Heart left ventricle (tissue), 16 donors: Measurements from ENCODE around the gene RCL1. TPM values are rescaled to one million over a fixed set of nuclear protein-coding genes. Genes with fewer than 3 reads are reported as not detected.

ENCODE experiments used
- ATAC-seq, 4 donors: fragments of 200-7000 bp; cut with Tn5 transposase; one replicate each; pipeline ENCODE4 v1.9.1; 2020 to 2022; ENCODE audit warnings: moderate library complexity in 4 of 4, mild to moderate bottlenecking in 3 of 4, moderate number of reproducible peaks in 1 of 4
- DNase-seq, 5 donors: peaks; one replicate each; pipeline ENCODE4 v3.0.0-alpha.2; 2020
- H3K27ac ChIP-seq, 12 donors: fragments of 200-600 bp; sonication (generic) in 4 of 12; one replicate each; pipeline versions ENCODE4 v1.5.0 to v1.8.0; 2016 to 2022; ENCODE audit warnings: mild to moderate bottlenecking in 2 of 12
- H3K27me3 ChIP-seq, 9 donors: fragments of 200-600 bp; sonication (generic) in 2 of 9; one replicate each; pipeline versions ENCODE4 v1.5.1 to v1.8.0; 2016 to 2022; ENCODE audit warnings: mild to moderate bottlenecking in 3 of 9
- H3K36me3 ChIP-seq, 9 donors: fragments of 200-600 bp; sonication (generic) in 2 of 9; one replicate each; pipeline versions ENCODE4 v1.5.0 to v1.8.0; 2018 to 2022; ENCODE audit warnings: mild to moderate bottlenecking in 2 of 9
- H3K4me1 ChIP-seq, 12 donors: fragments of 200-600 bp; sonication (generic) in 4 of 12; one replicate each; pipeline versions ENCODE4 v1.5.0 to v1.8.0; 2016 to 2022; ENCODE audit warnings: mild to moderate bottlenecking in 3 of 12
- H3K4me3 ChIP-seq, 12 donors: fragments of 200-600 bp; sonication (generic) in 4 of 12; one replicate each; pipeline versions ENCODE4 v1.5.0 to v1.8.0; 2017 to 2022; ENCODE audit warnings: mild to moderate bottlenecking in 9 of 12, moderate library complexity in 4 of 12
- H3K9me3 ChIP-seq, 12 donors: fragments of 200-600 bp; sonication (generic) in 4 of 12; one replicate each; pipeline versions ENCODE4 v1.5.0 to v1.8.0; 2016 to 2022; ENCODE audit warnings: mild to moderate bottlenecking in 1 of 12
- POLR2A ChIP-seq, 2 donors: fragments of 450-650 bp; IDR thresholded peaks; one replicate each; pipeline ENCODE4 v1.6.1; 2017; ENCODE audit warnings: antibody characterized with exemption in 2 of 2, mild to moderate bottlenecking in 2 of 2, moderate library complexity in 2 of 2
- WGBS, 4 donors: extraction: QIAGEN DNeasy Blood & Tissue Kit in 2 of 4; methylation state at CpG; one replicate each; pipeline versions ENCODE4 v1.1.5 to v1.1.7; 2013 to 2018; 5-methylcytosine and 5-hydroxymethylcytosine counted together
- intact Hi-C, 10 donors: fragments of 100-400 bp; cut with DNase I; formaldehyde crosslinking; loops; one replicate each; pipeline versions ENCODE4 v1.11.1 to v1.14.2; 2022
- polyA plus RNA-seq, 2 donors: library from polyadenylated mRNA; stranded (reverse); fragments of 200-250 nt; gene quantifications; one replicate each; pipeline ENCODE4 v1.2.3, GENCODE V29; 2013
- total RNA-seq, 9 donors: library from RNA; depleted of rRNA in 2 of 9; stranded (reverse); fragments of >200 nt in 2 of 9; fragmentation: NEBNext Ultra II Directional in 3 of 9; extraction: Animal tissue kit (Norgen Biotek cat#: 25700) in 3 of 9; gene quantifications; one replicate each; pipeline versions ENCODE4 v1.1.0 to v1.2.4, GENCODE V29; 2016 to 2023
- TF ChIP-seq, protein P1 (sequence below), 12 donors: fragments of 200-600 bp; sonication (generic) in 4 of 12; IDR thresholded peaks; one replicate each; pipeline versions ENCODE4 v1.5.0 to v1.8.0; 2018 to 2022; ENCODE audit warnings: antibody characterized with exemption in 12 of 12, mild to moderate bottlenecking in 5 of 12
- donor health status: ischemic (EF 13 %, LVEDD 7.1; RV severe dilation, severe dysfunction).
- donor health status: healthy with polysubstance abuse.
- donor health status: DM: no; HTN: yes; CAD: no.
- donor health status: DM: no; HTN: no; CAD: no.
- donor health status: ischemic (EF 25% LVEDD 6.9; RV normal size, moderate dysfunction).
- donor health status: ischemic (EF 25% LVEDD 5.7; RV mildly dilated, moderate dysfunction).
- donor health status: healthy.
- donor health status: DM: yes; HTN: yes; CAD: no.
- donor health status: ischemic (EF 35%, LVEDD 5.7; RV mildly dilated, moderate dysfunction).
- donor health status: nonischemic (EF 11% LVEDD 7.7; RV severe dilation, severe dysfunction).
- donor health status: DM: yes; HTN: yes; CAD: no.
- donor health status: PGD.
- donor health status: ischemic (EF 29% LVEDD 5.4; RV normal size, mild dysfunction).
- donor health status: nonischemic (EF 23%, LVEDD 6.1; RV moderate dilation, normal function).

The RCL1 gene
- total and polyA plus RNA-seq, 11 donors: 3.8 to 11.3 (median 7.2) TPM

DNA sequence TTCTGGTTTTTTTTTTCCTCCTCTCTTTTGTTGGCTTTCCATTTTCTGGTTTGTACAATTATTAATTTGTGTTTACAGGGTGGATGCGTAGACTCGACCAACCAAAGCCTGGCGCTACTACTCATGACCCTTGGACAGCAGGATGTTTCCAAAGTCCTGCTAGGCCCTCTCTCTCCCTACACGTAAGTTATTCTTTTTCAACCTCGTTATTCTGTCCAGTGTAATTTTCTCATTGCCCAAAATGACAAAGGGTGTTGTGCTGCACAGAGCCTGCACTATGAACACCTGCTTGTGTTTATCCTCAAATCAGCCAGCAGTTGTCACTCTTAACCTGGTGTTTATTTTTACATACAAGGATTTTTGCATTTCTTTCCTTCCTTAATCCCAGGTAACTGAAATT lies 56.6 kb downstream of the RCL1 start:
- Histone ChIP-seq H3K4me1 (no peaks in the 10 kb centered on the region), H3K36me3 (peaks cover 0 to 81% (median 55%) of the 10 kb centered on the region in 9 donors)

DNA sequence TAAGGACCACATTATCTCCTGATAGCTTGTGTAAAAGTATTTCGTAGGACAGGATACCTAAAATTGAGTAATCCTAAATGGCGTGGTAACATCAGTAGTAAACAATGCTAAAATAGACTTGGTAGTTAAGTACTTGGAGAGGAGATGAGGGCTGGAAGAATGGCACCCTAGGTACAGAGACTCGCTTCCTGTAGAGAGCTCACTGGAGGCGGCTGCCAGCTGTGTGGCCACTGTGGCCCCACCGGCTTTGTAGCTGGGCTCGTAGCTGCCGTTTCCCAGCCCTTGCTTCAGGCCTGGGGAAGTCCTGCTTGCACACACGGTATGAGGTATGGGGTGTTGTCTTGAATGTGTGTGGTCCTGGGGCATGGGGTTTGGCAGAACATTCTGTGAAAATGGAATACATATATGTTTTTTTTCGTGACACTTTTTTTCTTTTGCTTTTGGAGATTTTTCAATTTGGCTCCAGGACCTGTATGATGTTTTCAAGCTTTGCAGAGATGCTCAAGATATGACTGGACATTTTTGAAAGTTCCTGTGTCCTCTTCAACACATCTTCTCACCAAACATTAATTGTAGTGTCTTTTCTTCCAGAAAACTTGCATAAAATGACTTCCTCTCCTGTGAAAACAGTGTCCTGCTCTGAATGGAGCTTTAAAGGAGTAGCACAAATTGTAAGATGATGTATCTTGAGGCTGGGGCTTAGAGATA lies 58.0 kb downstream of the RCL1 start:
- H3K9me3 ChIP-seq: no peaks in the 10 kb centered on the region
- H3K36me3 ChIP-seq: peaks cover 0 to 67% (median 41%) of the 10 kb centered on the region in 9 donors
- DNase-seq (peak in 1 of 5 donors; percentile 22), ATAC-seq (peak in 1 of 4 donors; percentile 36)
- no peaks in the 10 kb centered on the region for H3K27me3 ChIP-seq
- no peak for TF ChIP-seq POLR2A (IDR thresholded peaks at IDR 0.05)
- TF ChIP-seq, protein P1, sequence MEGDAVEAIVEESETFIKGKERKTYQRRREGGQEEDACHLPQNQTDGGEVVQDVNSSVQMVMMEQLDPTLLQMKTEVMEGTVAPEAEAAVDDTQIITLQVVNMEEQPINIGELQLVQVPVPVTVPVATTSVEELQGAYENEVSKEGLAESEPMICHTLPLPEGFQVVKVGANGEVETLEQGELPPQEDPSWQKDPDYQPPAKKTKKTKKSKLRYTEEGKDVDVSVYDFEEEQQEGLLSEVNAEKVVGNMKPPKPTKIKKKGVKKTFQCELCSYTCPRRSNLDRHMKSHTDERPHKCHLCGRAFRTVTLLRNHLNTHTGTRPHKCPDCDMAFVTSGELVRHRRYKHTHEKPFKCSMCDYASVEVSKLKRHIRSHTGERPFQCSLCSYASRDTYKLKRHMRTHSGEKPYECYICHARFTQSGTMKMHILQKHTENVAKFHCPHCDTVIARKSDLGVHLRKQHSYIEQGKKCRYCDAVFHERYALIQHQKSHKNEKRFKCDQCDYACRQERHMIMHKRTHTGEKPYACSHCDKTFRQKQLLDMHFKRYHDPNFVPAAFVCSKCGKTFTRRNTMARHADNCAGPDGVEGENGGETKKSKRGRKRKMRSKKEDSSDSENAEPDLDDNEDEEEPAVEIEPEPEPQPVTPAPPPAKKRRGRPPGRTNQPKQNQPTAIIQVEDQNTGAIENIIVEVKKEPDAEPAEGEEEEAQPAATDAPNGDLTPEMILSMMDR (IDR thresholded peaks at IDR 0.05): no peak
- intact Hi-C loops: loop anchor here in 2 of 10 donors (10.0 kb wide), 3 partner anchors 64 to 134 kb away; partner anchors contain the start of gene JAK2 (in 1 of the 2)
- H3K4me1 ChIP-seq: peaks cover 0 to 8% (median 0%) of the 10 kb centered on the region in 12 donors
- no peak overlapping the region for H3K4me3 ChIP-seq
- no peak overlapping the region for H3K27ac ChIP-seq
- 84 to 92% (median 87%) methylated on average over 9 of the region's 9 CpGs for WGBS, 4 donors

More for the DNA sequence above, 56.6 kb downstream of the RCL1 start:
- Histone ChIP-seq H3K9me3 (no peaks in the 10 kb centered on the region), H3K27ac (no peak overlapping the region), H3K4me3 (no peak overlapping the region), H3K27me3 (no peaks in the 10 kb centered on the region)
- no peak for DNase-seq
- TF ChIP-seq, protein P1 (IDR thresholded peaks at IDR 0.05): peak in 4 of 12 donors; percentile 5 to 18 (median 10)
- no peak for TF ChIP-seq POLR2A (IDR thresholded peaks at IDR 0.05)
- ATAC-seq: no peak
- intact Hi-C loops: loop anchor here in 3 of 10 donors (10.0 kb wide), 2 partner anchors 55 to 135 kb away; partner anchors contain the start of gene JAK2 (in 2 of the 3)
- WGBS, 4 donors: 91 to 95% (median 93%) methylated on average over 5 of the region's 5 CpGs

DNA sequence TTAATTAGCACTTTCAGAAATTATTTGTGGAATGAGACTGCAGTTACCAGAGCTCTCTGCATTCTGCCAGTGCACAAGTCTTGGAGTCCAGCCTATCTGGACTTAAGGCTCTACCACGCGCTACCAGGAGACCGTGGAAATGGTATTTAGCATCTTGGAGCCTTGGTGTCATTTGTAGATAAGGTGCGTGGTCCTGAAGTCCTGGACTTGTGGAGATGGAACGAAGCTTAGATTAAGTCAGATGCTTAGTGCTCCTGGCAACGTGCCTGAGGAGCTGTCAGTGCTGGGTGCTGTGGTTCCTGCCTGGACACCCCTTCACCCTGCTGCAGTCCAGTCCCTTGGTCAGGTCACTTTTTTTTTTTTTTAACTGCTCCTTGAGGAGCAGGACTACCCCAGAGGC lies 59.7 kb downstream of the RCL1 start:
- TF ChIP-seq, protein P1 (IDR thresholded peaks at IDR 0.05): no peak
- no peak for TF ChIP-seq POLR2A (IDR thresholded peaks at IDR 0.05)
- DNase-seq: no peak
- Histone ChIP-seq H3K27me3 (no peaks in the 10 kb centered on the region), H3K4me1 (peaks cover 0 to 14% (median 0%) of the 10 kb centered on the region in 12 donors), H3K4me3 (no peak overlapping the region), H3K36me3 (peaks cover 0 to 57% (median 40%) of the 10 kb centered on the region in 9 donors), H3K9me3 (peaks cover 0 to under 1% (median 0%) of the 10 kb centered on the region in 12 donors), H3K27ac (no peak overlapping the region)
- intact Hi-C loops: loop anchor here in 2 of 10 donors (10.0 kb wide), 3 partner anchors 62 to 132 kb away; partner anchors contain the start of gene JAK2 (in 1 of the 2)
- ATAC-seq: peak in 1 of 4 donors; percentile 19
- WGBS, 4 donors: 81 to 84% (median 82%) methylated on average over 6 of the region's 6 CpGs

DNA sequence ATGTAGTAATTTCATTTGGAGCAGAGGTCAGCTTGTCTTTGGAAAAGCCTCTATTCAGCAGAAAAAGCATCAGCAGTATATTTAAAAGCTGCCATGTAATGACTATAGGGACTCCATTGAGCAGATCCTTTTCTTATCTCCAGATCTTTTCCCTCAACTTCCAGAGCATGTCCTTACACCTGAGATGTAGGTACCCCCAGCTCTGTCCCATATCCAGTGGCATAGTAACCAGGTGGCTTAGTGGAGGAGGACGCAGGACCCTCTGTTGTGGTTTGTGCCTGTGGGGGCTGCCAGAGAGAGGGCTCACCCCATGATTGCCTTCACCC lies 61.5 kb downstream of the RCL1 start:
- H3K27ac ChIP-seq: no peak overlapping the region
- TF ChIP-seq, protein P1 (IDR thresholded peaks at IDR 0.05): no peak
- no peak for TF ChIP-seq POLR2A (IDR thresholded peaks at IDR 0.05)
- intact Hi-C loops: loop anchor here in 2 of 10 donors (10.0 kb wide), 3 partner anchors 61 to 131 kb away; partner anchors contain the start of gene JAK2 (in 1 of the 2)
- H3K4me1 ChIP-seq: peaks cover 0 to 14% (median 0%) of the 10 kb centered on the region in 12 donors
- peaks cover 0 to 48% (median 36%) of the 10 kb centered on the region in 9 donors for H3K36me3 ChIP-seq
- no peak overlapping the region for H3K4me3 ChIP-seq
- ATAC-seq (no peak), DNase-seq (no peak)
- no peaks in the 10 kb centered on the region for H3K27me3 ChIP-seq
- WGBS, 4 donors: 96 to 100% (median 99%) methylated on average over 1 of the region's 1 CpG
- H3K9me3 ChIP-seq: peaks cover 0 to 4% (median 0%) of the 10 kb centered on the region in 12 donors
